HG03432 (cell line): ENCODE data around the gene FRG2.
"Not testable (repeated sequence)": the region's sequence is repeated elsewhere in the genome, so short reads cannot be mapped to it uniquely, and the experiment has no call there.

ENCODE experiments used
- ATAC-seq: cut with Tn5 transposase; IDR thresholded peaks from one replicate; pipeline ENCODE4 v1.9.1; 2021; ENCODE audit warnings: mild to moderate bottlenecking, moderate library complexity; ENCODE audit not compliant: unreplicated experiment

The FRG2 gene

DNA sequence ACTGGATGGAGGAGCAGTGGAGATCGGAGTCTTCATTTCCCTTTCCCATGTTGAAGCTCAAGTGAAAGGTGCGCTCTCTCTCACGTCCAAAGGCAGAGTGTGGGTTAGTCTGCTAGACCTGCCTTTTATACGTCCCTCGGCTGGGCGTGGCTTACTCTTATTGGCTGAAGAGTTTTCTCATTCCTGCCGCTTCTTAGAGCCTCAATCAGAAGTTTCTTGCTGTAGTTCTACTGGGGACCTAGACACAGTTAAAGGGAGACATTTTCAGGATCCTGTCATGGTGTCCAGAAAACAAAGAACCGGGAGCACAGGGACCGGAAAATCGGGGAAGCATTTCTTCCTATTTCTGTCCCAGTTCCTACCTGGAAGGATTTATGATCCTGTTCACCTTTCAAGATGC is at the start of gene FRG2:
TSS of gene FRG2 (minus strand) at position 101 of the 400 bp plus-strand sequence. CDS start at position 49, 52 bp downstream.
- not testable (repeated sequence) for ATAC-seq

DNA sequence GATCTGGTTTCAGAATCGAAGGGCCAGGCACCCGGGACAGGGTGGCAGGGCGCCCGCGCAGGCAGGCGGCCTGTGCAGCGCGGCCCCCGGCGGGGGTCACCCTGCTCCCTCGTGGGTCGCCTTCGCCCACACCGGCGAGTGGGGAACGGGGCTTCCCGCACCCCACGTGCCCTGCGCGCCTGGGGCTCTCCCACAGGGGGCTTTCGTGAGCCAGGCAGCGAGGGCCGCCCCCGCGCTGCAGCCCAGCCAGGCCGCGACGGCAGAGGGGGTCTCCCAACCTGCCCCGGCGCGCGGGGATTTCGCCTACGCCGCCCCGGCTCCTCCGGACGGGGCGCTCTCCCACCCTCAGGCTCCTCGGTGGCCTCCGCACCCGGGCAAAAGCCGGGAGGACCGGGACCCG is 41.3 kb upstream of the FRG2 start:
- ATAC-seq: not testable (repeated sequence)

DNA sequence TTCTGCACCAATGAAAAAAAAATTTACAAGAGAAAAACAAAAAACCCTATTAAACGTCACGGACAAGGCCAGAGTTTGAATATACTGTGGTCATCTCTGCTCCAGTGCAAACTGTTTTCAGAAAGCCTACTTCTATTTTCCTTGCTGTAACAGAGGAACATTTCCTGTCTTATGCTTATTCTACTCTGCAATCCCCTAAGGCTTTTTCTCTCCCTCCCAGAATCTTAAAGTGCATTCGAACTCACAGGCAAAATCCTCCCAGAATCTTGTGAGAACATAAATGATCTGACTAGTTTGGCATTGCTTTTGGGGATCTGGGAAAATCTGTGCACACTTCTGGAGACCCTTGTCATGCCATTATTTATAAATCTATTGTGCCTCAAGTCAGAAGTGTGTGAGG is 37.7 kb upstream of the FRG2 start:
- ATAC-seq: not testable (repeated sequence)

DNA sequence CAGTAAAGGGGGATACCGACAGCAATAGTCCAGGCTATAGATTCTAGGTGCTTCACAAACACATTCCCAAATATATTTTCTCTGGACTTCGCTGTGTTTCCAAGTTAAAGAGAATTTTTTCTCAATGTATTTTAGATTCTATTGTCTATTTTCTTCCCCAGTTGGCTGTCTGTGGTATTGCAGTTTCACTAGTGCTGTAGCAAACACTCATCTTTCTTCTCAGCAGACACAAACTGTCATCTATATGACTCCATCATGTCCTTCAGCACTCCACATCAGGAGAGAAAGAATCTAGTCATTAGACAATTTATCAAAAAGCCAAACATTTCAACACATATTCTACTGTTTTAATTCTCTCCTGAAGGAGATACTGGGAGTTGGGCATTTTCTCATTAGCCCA is 37.3 kb upstream of the FRG2 start, which contains the start of gene DBET:
TSS of gene DBET (plus strand) at position 161 of the 400 bp plus-strand sequence.
- peak; percentile 71 for ATAC-seq

DNA sequence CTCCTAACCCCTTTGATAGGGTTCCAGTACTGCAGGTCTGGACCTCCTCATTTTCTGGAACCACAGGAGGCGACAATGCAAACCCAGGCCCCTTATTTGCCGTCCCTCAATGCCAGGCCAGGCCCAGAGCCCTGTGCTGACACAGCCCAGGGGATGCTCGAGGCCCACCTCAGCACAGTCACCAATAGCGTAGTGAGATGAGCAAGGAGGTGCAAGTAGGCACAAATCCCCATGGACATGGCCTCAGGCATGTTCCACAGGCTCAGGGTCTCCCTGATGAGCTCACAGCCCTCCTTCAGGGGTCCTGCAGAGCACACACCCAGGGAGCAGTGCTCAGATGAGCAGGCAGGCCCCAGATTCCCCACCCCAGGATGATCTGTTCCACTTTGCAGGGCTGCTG is 31.9 kb upstream of the FRG2 start:
- ATAC-seq: not testable (repeated sequence)

DNA sequence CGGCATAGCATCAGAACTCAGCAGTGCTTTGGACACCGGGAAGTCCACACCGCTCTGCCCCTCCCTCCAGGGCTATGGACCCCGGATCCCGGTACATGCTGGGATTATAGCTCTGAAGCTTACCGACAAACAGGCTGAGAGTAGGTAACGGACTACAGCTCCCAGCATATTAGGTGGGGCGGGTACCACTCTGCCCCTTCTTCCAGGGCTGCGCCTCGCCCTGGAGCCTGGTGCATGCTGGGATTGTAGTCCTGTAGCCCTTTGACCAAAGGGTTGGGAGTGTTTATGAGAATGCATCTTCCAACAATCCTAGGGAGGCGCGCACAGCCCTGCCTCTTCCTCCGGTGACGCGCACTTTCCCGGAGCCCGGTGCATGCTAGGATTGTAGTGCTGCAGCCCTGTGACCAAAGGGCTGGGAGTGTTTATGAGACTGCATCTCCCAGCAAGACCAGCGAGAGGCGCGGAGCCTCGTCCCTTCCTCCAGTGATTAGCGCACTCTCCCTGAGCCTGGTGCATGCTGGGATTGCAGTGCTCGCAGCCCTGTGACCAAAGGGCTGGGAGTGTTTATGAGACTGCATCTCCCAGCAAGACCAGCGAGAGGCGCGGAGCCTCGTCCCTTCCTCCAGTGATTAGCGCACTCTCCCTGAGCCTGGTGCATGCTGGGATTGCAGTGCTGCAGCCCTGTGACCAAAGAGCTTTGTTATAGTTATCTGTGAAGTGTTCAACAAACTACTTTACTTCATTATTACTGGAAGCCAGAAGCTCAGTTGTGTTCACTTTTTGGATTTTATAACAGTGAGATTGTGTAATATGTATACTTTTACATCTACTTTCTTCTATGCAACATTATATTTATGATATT is 22.6 kb upstream of the FRG2 start:
- ATAC-seq: peak; percentile 60

DNA sequence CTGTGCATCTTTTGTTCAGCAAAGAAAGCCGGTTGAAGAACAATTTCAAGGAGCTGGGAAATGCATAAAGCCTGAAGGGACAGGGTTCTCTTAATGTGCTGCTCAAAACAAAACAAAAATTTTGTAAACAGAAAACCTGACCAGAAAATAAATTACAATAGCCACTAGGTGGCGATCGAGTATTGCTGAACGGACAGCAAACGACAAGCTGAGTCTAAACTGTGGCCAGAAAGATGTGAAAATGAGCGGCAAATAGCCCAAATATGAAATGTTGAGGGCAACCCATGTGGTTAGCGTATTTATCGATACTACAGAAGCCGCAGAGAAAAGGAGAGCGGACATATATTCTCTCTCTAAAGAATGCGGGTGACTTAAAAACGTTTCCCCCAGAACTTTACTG is 20.6 kb upstream of the FRG2 start:
- ATAC-seq: not testable (repeated sequence)

DNA sequence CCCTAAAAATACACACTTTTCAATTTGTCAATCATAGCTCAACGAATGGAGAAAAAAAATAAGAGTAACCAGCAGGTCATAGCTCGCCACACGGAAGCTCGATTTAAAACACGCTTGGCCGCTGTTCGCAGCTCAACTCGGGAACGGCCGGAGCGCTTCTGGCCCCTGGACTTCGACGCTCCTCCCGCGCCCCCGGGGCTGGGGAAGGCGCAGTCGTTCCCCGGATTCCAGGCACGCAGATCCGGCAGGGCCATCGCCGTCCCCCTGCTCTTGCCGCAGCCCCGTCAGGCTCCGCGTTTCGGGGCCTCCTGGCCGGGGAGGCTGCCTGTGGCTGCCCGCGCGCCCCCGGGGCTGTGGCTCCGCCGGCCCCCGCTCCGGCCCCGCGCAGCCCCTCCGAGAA is 13.8 kb upstream of the FRG2 start:
- not testable (repeated sequence) for ATAC-seq

DNA sequence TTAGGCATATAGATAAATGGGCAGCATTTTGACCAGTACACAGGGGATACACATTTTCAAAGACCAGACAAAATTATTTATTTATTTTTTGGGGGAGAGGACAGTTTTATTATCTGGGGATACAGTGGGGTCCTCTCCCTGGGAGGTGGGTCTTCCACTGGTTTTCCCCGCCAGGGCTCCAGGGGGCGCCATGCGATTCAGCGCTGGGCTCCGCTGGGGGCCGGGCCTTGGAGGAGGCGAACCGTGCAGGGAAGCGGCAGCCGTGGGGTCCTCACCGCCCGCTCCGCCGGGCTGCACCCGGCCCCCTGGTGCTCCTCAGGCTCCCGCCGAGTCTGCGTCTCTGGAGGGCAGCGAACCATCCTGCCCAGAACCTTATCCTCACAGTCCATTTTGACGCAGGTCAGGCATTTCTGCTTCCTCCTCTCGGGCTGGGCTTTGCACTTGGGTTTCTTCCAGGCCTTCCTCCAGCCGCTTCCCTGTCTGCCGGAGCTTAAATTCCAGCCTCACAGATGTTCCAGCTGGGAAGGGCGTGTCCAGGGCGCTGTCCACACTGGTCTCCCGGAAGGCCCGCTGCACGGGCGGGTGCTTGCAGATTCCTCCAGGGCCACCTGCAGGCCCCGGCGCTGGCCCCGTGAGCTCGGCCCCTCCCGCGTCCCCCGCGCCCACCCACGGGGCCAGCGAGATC is 10.8 kb upstream of the FRG2 start:
- ATAC-seq: peak; percentile 75

DNA sequence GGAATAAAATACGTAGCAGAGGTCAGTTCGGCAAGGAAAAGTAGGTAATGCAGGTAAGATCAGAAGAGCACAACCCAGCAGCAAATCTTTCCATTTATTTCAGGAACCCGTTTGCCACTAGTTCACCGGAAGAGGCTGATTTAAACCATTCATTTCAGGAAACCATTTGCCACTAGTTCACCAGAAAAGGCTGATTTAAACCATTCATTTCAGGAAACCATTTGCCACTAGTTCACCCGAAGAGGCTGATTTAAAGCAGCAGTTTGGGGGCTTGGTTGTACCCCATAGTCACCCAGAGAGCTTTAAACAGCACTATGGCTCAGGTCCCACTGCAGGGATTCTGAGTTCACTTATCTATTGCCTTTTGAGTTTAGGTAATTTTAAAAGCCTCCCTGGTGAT is 4.2 kb upstream of the FRG2 start:
- ATAC-seq: not testable (repeated sequence)

DNA sequence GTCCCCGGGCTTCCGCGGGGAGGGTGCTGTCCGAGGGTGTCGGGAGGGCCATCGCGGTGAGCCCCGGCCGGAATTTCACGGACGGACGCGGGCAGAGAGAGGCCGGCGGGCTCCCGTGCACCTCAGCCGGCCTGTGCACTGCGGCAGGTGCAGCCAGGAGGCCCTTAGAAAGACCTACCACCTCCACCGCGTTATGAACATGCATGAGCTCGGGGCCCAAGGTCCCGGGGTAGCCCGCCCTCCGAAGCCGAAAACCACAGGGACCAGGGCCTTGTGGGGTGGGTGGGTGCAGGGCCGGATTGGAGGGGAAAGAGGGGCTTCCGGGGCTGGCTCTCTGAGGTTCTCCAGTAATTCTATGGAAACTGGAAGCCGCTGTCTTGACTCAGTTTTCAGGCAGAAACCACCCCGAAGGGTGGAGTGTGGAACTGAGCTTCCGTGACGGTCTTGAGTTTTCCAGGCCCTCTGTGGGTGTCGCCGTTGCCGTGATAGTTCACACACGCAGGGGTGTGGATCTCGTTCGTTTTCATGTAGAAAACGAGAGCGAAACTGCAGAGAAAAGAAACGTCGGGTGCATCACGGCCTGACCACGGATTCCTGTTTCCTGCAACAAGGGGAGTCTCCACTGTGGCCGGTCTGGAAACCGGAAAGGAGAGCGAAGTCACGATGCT is 4.3 kb downstream of the FRG2 start:
- ATAC-seq: peak; percentile 36

DNA sequence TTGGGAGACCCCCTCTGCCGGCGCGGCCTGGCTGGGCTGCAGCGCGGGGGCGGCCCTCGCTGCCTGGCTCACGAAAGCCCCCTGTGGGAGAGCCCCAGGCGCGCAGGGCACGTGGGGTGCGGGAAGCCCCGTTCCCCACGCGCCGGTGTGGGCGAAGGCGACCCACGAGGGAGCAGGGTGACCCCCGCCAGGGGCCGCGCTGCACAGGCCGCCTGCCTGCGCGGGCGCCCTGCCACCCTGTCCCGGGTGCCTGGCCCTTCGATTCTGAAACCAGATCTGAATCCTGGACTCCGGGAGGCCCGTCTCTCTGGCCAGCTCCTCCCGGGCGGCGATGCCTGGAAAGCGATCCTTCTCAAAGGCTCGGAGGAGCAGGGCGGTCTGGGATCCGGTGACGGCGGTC is 5.1 kb downstream of the FRG2 start:
- not testable (repeated sequence) for ATAC-seq

DNA sequence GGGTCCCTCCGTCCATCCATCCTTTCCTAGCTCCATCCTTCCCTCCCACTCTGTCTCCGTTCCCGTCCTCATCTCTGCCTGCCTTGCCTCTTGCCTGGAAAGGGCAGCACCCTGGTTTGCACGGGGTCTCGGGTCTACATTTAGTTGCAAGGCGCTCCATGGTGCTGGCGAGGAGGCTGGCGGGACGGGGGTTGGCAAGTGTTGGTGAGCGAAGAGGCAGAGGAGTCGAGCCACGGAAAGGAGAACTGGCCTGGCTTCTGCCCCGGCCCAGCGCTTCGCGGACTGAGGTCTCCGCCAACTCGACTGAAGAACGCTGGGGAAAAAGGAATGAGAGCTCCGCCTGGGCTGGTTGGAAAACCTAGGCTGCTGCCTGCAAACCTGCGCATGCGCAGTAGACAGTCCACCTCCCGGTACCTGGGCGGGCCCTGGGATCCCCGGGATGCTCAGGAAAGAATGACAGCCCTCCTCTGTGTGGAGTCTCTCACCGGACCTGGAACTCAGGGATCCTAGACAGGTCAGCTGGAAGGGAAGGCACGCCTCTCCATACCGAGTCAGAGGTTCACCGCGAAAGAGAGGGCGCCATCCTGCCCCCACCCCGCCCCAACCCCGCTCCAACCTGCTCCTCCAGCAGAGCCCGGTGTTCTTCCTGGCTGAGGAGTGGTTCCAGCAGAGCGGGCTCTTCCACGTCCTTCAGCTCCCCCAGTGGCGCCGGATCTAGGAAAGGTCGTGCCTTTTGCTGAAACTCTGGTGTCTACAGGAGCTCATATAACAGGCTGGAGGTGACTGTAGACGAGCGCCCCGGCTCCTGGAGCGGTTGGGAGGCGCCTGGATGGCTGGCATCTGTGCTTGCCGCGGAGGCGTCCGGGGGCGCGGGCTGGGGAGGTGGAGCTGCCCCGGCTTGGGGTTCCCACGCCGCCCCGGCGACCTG is 6.0 kb downstream of the FRG2 start:
- ATAC-seq: peak; percentile 32

DNA sequence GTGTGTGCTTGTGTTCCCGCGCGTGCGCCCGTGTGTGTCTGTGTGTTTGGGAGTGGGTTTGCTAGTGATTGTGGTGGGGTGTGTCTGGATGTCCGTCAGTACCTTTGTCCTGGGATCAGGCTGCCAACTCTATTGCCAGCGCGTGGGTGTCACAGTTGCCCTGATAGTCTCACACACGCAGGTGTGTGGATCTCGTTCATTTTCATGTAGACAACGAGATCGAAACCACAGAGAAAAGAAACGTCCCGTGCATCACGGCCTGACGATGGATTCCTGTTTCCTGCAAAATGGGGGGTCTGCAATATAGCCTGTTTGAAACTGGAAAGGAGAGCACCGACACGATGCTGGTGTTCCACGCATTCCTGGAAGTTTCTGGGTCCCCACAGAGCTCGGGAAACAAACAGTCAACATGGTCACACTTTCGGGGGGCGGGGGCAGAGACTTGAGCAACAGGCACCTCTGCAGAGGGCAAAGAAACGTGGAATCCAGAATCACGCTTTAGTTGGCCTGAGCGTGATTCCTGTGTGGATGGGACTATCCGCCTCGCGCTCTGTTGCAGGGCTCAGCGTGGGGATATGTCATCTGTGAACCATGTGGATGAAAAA is 7.1 kb downstream of the FRG2 start:
- ATAC-seq: not testable (repeated sequence)

DNA sequence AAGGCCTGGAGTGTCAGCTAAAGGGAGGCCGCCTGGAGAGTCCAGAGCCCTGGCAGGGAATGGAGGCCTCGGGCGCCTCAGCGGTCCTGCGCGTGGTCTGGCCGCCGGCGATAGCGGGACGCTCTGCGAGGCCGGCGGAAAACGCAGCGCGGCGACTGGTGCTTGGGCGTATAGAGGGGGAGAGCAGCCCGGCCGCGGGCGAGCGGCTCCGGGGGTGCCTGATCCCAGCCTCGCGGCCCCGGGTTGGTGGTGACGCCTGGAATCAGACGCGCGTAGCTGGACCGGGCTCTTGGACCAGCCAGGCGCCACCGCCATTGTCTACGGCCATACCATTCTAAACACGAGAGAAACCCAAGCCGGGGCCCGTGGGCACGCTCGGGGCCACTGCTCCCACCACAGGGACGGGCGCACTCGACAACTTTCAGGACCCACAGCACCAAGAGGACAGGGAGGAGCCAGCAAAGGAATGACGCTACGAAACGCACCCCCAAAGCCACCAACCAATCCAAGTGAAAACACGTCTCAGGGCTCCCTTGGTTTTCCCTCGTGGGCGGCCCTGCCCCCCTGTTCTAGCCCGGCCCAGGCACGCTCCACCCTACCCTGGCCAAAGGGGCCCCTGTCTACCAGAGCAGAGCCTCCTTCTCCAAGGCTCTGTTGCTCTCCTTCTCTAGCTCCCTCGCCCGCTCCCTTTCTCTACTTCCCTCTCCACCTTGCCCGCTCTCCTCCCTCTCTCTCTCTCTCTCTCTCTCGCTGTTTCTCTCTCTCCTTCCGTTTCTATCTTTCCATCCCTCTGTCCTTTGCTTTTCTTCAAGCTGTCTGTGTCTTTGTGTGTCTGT is 7.8 kb downstream of the FRG2 start:
- no peak for ATAC-seq

DNA sequence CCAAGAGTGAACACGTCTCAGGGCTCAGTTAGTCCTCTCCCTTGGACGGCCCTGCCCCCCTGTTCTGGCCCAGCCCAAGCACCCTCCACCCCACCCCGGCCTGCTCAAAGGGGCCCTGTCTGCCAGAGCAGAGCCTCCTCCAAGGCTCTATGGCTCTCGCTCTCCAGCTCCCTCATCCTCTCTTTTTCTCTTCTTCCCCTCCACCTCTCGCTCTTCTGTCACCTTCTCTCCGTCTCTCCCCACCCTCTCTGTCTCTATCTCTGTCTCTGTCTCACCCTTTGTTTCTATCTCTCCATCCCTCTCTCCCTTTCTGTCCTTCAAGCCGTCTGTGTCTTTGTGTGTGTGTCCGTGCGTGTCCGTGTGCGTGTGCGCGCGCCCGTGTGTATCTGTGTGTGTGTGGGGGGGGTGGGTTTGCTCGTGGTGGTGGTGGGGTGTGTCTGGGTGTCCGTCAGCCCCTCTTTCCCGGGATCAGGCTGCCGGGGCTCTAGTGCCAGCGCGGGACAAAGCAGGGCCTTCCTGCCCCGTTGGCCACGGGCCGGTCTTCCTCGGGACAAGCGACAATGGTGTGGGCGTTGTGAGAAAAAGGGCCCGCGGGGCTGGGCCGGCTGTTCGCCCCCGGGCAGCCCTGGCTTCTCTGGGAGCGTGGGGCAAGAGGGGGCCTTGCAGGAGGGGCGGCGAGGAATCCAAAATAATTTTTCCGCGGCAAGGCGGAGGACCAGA is 8.7 kb downstream of the FRG2 start:
- no peak for ATAC-seq

DNA sequence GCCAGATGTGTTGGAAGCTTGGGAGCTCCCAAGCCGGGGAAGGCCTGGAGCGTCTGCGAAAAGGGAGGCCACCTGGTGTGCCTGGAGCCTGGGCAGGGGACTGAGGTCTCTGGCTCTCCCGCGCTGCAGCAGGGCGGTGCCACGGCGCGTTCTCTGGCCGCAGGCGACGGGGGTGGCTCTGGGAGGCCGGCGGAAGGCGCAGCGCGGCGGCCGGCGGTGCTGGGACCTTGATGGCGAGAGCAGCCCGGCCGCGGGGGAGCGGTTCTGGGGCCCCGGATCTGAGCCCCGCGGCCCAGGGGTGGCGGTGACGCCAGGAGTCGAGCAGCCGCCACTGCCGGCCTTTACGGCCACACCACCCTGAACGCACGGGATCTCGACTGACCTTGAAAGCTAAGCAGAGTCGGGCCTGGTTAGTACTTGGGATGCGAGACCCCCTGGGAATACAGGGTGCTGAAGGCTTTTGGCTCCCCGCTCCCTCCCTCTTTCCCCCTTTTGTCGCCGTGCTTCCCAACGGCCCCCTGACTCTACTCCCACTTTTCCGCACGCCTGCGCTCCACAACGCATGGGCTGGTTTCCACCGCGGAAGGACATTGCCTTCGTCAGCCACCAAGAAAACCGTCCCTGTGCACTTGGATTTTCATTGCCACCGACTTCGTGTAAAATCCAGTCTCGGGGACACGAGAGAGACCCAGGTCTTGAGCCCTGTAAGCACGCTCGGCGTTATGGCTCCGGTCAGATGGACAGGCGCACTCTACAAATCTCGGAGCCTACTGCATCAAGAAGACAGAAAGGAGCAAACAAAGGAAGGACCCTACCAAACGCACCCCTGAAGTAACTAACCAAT is 9.5 kb downstream of the FRG2 start:
- ATAC-seq: no peak
